Limb (tissue), 2 donors: ENCODE data around the gene BRD1.

ENCODE experiments used
- DNase-seq, 2 donors: peaks; one replicate each; pipeline ENCODE4 v3.0.0-alpha.2; 2016; ENCODE audit errors: extremely low spot score in 2 of 2

Gene BRD1

DNA sequence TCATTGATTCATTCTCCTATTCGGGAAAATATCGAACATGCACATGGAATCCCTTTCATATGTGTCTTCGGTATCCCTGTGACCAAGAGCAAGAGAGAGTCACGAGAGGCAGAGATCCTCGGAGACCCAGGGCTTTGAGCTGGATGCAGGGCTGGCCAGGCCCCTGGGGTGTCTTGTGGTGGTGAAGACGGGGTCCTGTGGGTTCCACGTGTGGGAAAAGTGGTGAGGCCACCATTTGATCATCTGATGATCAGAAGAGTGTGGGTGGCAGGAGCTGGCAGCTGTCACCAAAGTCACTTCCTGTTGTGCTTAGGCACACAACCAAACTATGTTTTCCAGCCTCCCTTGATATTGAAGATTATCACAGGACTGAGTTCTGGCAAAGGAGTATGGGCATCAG lies 94.0 kb downstream of the BRD1 start:
- no peak for DNase-seq

DNA sequence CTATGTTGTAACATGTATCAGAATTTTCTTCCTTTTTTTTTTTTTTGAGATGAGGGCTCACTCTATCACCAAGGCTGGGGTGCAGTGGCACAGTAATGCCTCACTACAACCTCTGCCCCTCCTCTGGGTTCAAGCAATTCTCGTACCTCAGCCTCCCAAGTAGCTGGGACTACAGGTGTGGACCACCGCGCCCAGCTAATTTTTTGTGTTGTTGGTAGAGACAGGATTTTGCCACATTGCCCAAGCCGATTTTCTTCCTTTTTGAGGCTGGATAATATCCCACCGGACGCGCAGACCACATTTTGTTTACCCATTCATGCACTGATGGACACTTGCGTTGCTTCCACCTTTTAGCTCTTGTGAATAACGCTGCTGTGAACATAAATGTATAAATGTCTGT lies 97.0 kb downstream of the BRD1 start:
- DNase-seq = no peak

GRCh38 chr22:49728570-49729271 lies 99.0 kb downstream of the BRD1 start:
- no peak for DNase-seq

DNA sequence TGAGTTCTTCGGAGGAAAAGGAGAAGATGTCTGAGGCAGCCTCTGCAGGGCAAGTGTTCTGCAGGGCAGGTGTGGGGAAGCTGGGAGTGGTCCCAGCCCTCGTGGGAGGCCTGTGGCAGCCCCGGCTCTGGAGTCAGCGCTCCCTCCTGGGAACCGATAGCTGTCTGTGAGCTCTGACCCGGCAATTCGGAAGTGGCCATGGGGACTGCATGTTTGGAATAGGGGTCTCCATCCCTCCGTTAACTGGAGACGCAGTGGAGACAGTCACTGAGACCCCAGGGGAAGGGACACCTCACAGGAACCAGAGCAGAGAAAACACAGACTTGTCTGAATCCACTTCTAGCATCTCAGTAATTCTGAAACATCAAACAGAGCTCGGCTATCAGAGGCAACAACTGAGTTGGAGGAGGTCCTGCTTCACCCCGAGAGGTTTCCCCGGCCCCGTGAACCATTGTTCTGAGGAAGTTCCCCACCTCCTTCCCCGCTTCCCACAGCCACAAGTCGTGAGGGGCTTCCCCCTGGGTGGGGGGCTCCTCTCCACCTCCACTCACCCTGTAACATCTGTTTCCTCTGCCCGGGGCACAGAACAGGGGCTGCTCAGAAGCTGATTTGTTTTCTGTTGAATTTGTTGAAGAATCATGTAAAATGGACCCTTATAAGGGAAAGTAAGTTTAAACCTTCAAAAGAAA lies 99.6 kb downstream of the BRD1 start:
- DNase-seq = no peak

GRCh38 chr22:49727191-49727880 lies 100.3 kb downstream of the BRD1 start:
- DNase-seq = no peak

DNA sequence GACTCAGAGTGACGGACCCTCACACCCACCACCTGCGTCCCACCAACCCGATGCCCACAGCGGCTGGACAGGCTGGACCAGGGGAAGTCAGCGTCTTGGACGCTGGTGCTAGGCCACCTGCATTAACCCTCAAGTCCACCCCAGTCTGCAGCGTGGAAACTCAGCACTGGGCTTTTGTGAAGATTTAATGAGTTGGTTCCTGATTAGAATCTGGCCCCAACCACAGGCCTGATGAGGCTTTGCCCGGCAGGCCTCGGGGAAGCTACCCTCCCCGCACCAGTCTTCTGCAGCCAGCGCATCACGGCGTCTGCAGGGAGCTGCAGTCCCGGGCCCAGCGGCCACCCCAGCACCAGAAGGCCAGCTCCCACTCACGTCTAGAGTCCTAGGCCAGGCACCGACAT lies 101.0 kb downstream of the BRD1 start:
- DNase-seq = no peak

GRCh38 chr22:49726022-49726681 lies 101.5 kb downstream of the BRD1 start:
- DNase-seq = no peak

DNA sequence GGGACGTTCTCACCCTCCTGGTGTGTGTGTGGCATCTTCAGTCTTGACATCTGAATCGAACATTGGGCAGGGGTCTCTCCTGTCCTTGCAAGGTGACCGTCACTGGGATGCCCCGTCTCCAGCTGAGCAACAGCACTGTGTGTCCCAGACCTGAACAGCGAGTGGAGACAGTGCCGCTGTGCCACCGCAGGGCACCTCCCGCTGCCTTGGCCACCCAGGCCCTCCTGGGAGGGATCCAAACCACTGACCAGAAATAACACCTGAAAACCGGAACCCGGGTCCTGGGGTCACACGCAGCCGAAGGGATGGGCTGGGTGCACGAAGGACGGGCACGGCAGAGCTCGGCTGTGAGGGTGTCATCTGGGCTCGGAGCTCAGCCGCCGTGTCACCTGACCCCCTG lies 102.2 kb downstream of the BRD1 start:
- DNase-seq = no peak

DNA sequence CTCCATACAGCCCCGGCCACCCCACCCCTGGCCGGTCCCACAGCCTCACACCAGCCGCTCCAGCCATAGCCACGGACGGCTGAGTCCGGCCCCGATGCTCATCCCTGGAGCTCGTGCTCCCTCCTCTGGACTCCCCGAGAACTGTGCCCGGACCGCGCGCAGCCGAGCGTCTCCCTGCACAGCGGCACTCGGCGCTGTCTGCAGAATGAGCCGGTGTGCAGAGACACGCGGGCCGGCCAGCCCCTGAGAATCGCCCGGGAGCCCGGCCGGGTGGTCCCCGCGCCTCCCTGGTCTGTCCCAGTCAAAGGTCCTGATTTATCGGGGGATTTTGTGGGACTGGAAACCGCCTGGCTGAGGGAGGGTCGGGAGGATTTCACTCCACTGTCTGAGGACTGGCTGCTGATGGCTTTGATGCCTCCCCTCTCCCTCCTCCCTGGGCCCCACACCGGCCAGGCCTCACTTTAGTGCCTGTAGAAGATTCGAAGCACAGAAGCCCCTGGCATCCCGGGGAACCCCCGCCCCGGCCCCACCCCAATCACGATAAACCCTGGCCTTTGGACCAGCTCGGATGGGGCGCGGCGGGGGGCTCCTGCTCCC lies 102.7 kb downstream of the BRD1 start:
- peak; percentile 5 to 84 for DNase-seq

DNA sequence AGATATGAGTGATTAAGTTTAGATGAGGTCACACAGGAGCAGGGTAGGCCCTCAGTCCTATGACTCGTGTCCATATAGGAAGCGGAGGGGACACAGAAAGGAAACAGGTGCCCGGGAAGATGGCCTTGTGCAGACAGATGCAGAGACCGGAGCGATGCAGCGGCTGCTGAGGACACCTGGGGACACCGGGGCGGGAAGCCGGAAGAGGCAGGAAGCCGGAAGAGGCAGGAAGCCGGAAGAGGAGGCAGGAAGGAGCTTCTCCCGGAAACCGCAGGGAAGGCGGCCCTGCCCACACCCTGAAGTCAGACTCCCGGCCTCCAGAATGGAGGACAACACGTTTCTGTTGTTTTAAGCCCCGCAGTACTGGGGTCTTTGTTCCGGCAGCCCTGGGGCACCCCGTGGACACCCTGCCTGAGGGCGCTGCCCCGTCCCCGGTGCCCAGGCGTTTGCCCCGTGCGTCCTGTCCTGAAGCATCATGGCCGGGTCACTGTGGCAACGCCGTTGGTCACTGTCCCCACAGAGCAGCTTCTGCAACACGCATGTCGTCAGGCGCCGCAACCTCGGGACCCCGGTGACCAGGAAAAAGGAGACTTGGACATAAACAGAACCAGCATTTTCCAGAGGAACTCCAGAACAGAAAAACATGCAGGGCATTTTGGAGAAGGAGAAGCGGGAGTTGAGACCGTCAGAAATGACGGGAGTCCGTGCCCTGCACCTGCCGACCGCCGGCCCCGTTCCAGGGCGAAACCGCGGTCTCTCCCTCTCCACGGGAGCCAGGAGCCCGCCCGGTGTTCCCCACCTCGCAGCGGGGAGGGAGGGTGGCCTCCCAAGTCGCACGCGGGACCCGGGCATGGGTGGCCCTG lies 103.4 kb downstream of the BRD1 start:
- no peak for DNase-seq

- DNase-seq = no peak
Observed at GRCh38 chr22:49723478-49724029, 104.1 kb downstream of the BRD1 start.
